ENCODE measurements around the gene FAHD1.

FAHD1 gene

DNA sequence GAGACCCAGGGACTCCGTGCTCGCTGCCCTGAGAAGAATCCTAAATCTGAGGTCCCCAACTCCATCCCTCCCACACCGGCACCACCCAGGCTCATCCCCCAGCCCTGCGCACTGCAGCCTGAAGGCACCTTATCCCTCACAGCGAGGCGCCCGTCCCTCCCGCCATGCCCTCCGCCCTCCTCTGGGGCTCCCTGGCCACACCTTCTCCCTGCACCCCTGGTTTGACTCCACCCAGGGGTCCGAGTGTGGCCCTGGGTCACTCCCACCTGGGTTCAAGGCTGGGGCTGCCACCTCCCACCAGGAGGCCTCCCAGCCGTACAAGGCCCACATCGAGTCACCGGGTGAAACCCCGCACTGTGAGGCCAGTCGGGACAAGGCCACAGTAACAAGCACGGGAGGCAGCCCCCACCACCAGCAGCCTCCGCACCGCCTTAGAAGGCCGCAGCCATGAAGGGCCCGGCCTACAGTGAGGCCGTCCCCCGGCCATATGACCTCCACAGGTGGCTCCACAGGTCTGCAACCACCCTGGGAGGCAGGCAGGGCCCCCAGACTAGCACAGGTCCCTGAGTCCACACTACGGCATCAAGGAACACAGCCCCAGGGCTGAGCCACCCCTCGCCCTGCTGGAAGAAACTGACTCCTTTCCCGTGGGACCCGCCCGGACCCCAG lies 8.7 kb upstream of the FAHD1 start:
- DNase-seq, result no peak

DNA sequence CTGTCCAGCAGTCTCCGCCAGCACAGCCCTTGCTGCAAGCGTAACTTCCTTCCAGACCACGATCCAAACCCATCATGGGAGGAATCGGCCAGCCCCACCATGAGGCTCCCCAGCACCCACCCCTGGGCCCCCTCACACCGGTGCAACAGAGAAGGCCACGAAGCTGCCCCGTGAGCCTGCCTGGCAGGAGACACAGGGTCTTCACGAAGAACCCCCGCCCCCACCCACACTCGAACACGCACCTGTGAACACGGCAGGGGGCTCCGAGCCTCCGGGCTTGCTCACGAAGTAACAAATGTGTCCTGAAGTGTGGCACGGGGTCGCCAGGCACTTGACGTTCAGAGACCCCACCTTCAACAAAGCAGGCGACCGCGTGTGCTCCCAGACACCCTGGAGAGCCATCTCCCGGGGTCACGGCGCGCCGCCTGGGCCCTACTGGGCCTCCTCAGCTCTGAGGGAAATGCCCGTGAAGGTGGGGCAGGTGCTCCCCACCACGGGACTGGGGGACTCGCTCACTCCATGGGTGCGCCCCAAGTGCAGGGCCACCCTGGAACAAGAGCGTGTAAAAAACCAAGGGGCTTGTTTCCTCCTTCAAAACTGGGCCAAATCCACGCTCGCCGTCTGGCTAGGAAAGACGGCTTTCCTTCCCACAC lies 8.0 kb upstream of the FAHD1 start:
- DNase-seq, result no peak

DNA sequence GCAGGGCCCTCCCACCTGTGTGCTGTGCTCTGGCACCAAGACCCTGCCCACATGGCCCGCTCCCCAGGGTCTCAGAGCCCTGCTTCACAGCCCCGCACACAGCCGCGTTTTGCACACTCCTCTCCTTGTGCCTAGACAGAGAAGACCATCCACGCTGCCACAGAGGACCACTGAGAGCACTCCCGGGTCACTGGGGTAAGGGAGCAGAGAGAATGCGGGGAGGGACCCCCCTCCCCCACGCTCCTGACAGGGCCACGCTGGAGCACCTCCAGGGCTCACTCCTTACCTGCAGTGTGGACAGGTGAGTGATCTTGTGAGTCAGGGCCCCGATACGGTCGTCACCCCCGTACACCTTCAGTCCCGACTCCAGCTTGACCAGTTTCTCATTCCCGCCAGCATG lies 7.4 kb upstream of the FAHD1 start:
- no peak for DNase-seq

DNA sequence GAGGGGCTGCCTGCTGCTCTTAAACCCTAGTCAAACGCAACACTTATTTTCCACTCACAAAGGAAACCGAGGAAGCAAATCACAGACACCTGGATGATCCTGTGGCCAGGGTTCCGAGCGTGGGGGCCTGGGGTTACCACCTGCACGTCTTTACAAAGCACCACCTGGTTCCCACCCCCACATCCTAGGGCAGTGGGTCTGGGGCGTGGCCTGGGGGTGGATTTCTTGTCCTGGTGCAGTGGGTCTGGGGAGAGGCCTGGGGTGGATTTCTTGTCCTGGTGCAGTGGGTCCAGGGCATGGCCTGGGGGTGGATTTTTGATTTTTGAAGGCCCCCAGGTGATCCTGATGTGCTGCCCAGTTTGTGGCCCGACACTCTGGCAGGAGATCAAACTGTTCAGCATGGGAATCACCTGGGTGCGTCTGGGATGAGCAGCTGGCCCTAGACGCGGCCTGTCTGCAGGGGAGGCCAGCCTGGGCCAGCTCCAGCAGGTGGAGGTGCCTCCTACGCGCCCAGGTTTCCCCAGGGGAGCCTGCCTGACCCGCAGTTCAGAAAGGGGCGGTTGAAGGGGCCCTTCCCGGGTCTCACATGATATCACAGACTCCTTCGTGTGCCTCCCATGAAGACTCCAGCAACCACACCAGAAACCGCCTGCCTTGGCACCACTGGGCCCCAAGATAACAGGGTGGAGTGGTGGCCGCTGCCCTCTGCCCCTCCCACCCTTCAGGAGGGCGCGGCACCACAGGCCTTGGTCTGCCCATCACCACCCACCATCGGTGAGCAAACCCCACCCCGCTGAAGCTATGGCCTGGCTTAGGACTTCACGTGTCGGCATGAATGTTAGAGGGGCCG lies 6.7 kb upstream of the FAHD1 start:
- no peak for DNase-seq

DNA sequence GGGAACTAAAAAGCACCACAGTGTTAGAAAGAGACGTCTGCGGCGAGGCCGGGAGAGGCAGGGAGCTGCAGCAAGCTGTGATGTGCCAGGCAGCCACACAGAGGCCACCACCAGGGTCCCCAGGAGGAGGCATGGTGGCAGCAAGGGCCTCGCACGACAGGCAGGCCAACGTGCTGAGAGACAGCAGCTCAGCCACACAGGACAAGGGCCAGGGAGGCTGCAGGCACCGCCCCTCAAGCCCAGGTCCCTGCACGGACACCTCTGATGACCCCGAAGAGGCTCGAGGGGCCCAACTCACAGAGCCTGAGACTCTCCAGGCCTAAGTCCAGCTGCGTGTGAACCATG lies 6.1 kb upstream of the FAHD1 start:
- DNase-seq, result no peak

DNA sequence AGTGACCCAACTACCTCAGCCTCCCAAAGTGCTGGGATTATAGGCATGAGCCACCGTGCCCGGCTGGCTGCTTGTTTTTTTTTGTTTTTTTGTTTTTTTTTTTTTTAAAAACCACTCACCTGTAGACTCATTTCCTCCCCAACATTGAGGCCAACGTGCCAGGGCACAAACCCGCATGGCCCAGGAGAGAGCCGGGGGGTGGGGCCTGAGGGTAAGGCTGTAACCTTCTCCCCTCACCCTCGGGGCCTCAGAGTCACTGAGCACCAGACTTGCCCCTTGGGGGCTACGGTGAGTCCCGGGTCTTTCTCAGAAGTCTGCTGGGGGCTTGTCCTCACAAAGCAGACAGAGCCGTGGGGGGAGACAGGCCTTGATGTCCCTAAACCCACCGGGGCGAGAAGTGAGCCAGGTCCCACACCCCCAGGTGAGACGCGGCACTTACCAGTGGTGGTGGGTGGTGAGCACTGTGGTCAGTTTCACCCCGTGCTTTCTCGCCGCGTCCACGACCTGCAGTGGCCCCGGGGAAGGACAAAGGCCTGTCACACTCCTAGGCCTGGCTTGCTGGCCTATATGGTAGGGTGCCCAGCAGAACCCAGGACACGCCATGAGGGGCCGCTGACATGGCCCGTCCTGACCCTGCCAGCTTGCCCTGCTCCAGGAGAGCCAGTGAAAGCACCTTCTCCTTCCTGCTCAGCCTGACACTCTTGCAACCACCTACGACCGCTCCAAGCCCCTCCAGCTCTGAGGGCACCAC lies 5.0 kb upstream of the FAHD1 start:
- DNase-seq, result no peak

DNA sequence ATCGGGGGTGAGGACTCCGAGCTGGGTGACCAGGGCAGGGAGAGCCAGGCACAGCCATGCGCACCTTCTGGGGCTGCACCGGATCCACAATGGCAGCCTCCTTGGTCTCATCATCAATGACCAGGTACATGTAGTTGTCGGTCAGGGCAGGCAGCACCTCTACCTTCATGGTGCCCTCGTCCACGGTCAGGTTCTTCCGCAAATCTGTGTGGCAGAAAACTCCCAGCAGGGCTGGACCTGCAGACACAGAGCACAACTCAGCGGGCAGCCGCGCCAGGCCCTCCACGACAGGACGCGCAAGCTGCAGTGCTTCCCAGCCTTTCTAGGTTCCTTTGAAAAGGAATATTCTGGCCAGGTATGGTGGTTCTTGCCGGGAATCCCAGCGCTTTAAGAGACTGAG lies 4.2 kb upstream of the FAHD1 start:
- no peak for DNase-seq

DNA sequence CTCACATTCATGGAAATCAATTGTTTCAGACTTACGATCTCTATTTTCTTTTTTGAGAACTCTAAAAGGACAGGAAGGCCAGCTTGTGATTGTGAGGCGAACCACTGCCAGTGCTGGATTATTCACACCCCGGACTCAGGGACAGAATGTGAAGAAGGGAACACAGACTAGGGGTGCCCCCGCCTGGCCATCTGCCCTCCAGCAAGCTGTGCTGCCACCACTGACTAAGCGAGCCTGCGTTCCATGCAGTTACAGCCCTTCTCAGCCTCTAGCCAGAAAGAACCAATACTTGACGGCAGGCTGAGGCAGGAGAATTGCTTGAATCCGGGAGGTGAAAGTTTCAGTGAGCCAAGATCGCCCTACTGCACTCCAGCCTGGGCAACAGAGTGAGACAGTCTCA lies 3.2 kb upstream of the FAHD1 start:
- no peak for DNase-seq

DNA sequence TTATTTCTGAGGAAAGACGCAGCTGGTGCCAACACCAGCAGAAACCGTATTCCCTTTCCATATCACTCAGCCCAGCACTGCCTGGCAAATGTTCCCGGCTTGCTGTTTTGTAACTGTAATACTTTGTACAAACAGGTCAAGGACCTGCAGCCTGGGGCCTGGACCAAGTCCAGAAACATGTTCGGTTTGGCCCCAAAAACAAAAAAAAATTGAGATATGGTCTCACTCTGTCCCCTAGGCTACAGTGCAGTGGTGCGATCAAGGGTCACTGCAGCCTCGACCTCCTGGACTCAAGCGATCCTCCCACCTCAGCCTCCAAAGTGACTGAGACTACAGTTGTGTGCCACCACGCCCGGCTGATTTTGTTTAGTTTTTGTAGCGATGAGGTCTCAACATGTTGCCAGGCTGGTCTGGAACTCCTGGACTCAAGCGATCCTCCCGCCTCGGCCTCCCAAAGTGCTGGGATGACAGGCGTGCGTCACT lies 1.6 kb upstream of the FAHD1 start:
- no peak for DNase-seq

DNA sequence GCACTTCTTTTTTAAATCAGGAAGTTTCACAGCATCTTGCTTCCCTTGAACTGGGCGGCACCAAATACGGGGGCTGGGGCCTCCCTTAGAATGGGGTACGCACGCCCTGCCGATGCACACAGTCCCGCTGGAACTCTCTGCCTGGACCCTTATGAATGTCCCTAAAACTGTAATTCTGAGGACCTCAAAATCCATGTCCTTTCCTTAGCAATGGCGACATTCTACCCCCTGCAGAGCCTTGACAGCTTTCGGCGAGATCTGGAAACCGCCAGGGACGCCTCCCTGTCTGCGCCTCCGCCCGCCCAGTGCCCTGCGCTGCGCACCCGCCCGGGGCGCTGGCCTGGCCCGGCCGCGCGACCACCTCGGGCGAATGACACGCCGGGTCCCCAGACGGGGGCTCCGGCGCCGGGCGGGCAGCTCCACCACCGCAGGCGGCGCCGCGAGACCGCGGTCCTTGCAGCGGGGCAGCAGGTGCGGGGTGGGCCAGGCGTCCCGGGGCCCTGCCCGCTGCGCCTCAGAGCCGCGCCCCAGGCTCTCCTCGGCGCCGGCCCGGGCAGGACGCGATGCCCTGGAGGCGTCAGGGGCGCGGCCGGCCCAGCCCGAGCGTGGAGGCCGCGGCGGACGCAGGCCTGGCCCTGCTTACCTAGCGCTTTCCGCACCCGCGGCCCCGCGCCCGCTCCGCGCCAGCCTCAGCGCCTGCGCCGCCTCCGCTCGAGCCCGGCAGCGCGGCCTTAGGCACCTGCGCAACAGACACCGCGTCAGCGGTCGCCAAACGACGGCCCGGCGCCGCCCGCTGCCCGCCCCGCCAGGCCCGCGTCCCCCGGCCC lies 929 bp upstream of the FAHD1 start:
- peak; percentile 50 to 67 for DNase-seq

DNA sequence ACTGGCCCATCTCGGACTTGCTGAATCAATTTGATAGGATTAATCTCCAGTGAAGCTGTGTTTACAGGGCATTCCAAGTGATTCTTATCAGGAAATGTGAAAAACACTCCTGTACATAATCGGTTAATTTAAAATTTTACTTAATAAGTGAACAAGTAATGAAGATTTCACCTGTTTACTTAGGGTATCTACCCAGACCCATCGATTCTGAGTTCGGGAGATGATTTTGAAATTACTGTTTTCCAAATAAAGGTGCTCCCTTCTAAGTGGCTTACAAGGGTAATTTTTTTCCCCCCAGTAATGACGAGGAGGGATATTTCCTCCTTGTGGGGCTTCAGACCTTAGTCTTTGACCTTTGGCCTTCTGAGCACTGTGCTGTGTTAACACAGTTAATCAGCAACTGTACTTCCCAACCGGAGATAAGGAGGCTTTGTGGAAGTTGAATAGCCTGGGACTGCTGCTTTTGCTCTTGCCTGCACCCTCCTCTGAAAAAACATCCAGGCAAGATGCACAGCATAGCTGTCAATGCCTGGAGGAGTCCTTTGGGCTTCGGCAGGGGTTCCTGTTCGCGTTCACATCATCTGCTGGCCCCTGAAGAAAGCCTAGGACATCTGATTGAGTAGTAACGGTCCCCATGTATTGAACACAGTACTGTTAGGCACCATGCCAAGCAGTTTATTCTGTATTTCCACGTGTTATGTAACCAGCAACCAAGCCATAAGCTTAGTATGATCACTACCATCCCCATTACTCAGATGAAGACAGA lies 1.8 kb downstream of the FAHD1 start:
- DNase-seq, result no peak

DNA sequence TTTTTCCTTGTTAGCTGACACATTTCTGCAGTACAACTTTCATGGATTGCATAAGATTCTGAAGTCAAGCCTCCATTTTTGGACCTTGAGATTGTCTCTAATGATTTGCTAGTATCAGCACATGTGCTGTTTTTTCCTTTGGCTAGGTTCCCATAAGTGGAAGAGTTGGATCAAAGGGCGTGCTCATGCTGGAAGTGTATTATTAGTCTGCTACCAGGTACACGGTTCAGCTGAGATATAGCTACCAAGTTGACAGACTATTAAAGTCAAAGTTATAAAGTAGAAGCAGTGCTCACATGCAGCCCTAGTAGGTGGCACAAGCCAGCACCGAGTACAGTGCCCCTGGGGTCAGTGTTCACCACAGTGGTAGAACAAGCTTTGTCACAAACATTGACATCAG lies 3.2 kb downstream of the FAHD1 start:
- no peak for DNase-seq

DNA sequence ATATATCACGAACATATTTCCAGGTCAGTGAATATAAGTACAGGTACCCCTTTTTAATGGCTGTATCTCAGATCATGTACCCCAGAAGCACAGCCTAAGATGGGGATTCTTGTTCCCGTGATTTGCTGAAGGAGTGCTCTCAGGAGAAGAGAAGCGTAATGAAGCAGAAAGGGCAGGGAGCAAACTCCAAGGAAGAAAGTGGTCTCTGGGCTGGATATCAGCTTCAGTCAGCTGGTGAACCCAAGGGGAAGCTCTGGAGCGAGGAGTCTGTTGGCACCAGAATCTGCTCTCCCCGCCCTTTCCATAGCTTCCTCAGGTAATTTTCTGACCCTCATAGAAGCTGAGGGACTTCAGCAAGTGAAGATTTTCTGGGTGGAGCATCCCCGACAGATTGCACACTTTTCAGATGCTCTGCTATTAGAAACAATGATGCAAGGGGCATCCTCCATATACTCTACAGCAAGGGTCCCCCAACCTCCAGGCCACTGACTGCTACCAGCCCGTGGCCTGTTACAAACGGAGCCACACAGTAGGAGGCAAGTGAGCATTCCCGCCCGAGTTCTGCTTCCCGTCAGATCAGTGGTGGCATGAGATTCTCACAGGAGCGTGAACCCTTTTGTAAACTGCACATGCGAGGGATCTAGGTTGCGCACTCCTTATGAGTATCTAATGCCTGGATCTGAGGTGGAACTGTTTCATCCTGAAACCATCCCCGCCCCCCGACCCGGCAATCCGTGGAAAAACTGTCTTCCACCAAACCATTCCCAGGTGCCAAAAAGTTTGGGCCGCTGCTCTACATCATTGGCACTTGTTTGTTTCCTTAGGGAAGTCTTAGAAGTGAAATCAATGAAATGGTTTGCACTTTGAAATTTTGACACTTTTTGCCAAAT lies 4.4 kb downstream of the FAHD1 start:
- DNase-seq, result no peak

DNA sequence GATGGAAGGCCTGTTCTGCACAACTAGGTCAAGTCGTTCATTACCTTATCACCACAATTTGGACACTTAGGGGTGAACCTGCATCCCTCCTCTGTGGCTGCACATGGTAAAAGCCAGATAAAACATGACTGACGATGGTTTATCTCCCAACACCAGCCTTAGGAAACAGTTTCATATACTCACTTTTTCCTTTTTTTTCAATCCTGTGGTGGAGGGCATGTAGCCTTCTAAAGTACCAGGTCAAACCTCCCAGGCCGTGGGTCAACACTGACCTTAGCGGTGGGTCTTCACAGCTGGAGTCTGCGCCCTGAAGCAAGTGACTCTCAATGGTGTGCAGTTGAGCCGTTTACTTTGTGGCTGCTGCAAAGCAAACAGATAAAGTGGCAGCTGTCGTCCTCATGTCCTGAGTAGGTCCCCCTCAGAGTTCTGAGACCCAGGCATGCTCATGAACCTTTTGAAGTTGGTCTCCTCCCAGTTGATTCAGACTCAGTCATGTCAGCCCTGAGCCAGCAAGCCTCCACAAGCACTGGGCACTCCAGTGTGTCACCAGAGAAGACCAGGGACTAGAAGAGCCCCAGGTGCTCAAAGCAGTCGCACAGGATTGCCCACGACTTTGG lies 5.9 kb downstream of the FAHD1 start:
- DNase-seq, result no peak

DNA sequence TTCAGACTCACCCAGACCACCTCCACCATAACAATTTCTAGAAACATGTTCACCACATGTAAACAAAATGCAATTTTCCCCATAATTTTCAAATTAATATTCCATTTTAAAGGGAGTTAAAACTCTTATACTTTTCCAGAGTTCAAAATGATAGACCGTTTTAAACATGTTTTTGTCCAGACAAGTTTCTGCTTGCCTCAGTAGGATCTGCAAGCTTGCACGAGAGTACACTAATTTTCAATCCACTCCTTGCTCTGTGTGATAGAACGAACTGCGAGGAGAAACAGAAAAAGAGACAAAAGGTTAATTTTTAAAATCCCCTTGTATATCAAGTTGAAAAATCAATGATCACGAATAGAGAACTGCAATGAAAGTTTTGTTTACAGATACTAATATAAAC lies 7.1 kb downstream of the FAHD1 start:
- no peak for DNase-seq

DNA sequence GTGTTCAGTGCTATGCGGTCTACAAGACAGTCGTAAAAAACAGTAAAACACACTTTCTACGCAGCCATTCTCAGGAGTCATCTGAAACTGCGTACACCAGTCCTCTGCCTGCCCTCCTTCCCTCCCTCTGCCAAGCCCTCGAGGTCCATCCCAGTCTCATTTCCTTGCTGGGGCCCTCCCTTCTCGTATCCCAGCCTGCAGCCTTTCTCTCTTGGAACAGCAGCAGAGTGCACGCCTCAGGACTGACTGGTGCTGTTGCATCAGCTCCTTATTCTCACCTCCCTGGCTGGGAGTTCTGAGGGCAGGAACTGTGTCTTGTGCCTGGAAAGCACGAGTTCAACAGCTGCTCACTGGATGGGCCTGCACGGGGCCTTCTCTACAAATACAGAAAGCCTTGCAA lies 12.5 kb downstream of the FAHD1 start:
- no peak for DNase-seq

DNA sequence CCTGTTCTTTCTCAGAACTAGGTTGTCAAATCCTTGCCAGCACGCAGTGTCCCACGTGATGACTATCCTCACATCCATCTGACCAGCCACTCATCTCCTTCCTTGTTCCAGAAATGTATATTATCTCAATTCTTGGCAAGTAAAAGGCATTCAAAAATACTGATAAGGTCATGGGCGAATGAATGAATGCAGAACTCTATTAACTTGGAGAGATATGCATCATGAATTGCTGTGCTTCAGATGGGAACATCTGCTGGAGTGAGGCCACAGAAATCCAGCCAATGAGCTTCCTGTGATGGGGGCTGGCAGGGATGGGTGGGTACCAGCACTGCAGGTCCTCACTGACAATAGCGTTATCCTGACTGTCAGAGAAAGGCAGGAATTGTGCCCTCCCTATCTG lies 19.0 kb downstream of the FAHD1 start:
- DNase-seq, result no peak

DNA sequence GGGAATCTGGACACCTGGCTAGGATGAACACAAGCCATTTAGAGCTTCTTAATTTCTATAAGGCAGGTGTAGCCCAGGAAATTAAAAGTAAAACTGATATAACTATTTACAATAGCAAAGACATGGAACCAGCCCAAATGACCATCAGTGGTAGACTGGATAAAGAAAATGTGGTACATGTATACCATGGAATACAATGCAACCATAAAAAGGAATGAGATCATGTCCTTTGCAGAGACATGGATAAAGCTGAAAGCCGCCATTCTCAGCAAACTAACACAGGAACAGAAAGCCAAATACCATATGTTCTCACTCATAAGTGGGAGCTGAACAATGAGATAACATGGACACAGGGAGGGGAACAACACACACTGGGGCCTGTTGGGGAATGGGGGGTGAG lies 19.4 kb downstream of the FAHD1 start:
- DNase-seq, result no peak

DNA sequence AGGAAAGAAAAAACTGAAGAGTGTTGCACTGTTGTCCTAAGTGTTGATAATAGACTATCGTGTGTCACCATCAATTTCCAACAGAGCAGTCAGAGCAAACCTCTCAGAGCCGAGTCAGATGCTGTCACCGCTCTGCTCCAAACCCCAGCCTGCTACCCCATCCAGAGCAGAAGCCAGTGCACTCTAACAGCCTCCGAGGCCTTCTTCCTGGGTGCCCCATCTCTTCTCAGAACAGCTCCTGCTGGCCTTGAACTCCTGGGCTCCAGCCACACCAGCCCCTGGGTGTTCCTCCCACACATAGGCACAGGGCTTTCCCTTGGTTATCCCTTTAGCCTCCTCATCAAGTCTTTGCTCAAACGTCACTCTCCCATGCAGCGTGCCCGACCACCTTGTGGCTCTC lies 24.0 kb downstream of the FAHD1 start:
- DNase-seq, result no peak

DNA sequence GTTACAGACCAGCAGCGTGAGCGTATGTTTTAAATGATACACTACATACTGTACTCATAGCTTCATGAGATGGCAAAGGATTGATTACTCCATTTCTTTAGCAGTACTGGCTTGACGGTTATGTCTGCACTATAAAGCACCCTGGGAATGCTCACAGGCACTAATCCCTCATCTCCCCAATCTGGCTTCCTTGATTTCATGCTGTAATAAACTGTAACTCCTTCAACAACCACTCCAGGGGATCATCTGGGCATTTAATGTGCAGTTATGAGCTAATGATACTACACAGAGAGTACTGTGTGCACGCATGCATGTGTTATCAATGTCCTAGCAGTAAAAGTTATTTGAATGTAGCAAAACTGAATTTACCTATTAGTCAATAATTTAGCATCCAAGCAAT lies 24.8 kb downstream of the FAHD1 start:
- no peak for DNase-seq
